MM.1S (cell line): ENCODE results near the gene RAB5IF.

ENCODE experiments used
- DNase-seq: peaks from one replicate; pipeline ENCODE4 v3.0.0-alpha.2; 2015
- H2AFZ ChIP-seq: fragments of 300-600 bp; sonication (generic); 2 replicates; pipeline ENCODE4 v1.6.0; 2016; ENCODE audit warnings: antibody characterized with exemption, low read length
- H3F3A ChIP-seq: fragments of 300-600 bp; sonication (generic); 2 replicates; pipeline ENCODE4 v1.6.1; 2016; ENCODE audit warnings: mild to moderate bottlenecking, antibody characterized with exemption, low read length, moderate library complexity, mixed read lengths; ENCODE audit not compliant: insufficient read depth
- H3K27ac ChIP-seq: fragments of 300-600 bp; sonication (generic); 2 replicates; pipeline ENCODE4 v1.5.1; 2016; ENCODE audit warnings: mild to moderate bottlenecking, low read length
- H3K27me3 ChIP-seq: fragments of 300-600 bp; sonication (generic); replicated peaks from 2 replicates; pipeline ENCODE4 v1.6.0; 2016; ENCODE audit warnings: low read length; ENCODE audit not compliant: insufficient read depth
- H3K36me3 ChIP-seq: fragments of 300-600 bp; sonication (generic); replicated peaks from 2 replicates; pipeline ENCODE4 v1.6.1; 2016; ENCODE audit warnings: mild to moderate bottlenecking, low read length, mixed read lengths; ENCODE audit not compliant: insufficient read depth
- H3K4me1 ChIP-seq: fragments of 300-600 bp; sonication (generic); 2 replicates; pipeline ENCODE4 v1.6.1; 2016; ENCODE audit warnings: low read length, mixed read lengths
- H3K4me2 ChIP-seq: fragments of 300-600 bp; sonication (generic); 2 replicates; pipeline ENCODE4 v1.6.0; 2016; ENCODE audit warnings: low read depth, low read length
- H3K4me3 ChIP-seq: fragments of 300-600 bp; sonication (generic); 2 replicates; pipeline ENCODE4 v1.5.1; 2016; ENCODE audit warnings: low read length, mixed read lengths
- H3K79me2 ChIP-seq: fragments of 300-600 bp; sonication (generic); 2 replicates; pipeline ENCODE4 v1.6.1; 2016; ENCODE audit warnings: mixed run types, low read length, mixed read lengths
- H3K9ac ChIP-seq: fragments of 300-600 bp; sonication (generic); 2 replicates; pipeline ENCODE4 v1.6.1; 2016; ENCODE audit warnings: low read length, mixed read lengths
- H3K9me2 ChIP-seq: fragments of 300-600 bp; sonication (generic); replicated peaks from 2 replicates; pipeline ENCODE4 v1.6.1; 2016; ENCODE audit warnings: mild to moderate bottlenecking, low read length, mixed read lengths; ENCODE audit not compliant: insufficient read depth
- H3K9me3 ChIP-seq: fragments of 300-600 bp; sonication (generic); replicated peaks from 2 replicates; pipeline ENCODE4 v1.6.1; 2016; ENCODE audit warnings: mild to moderate bottlenecking, low read length, mixed read lengths; ENCODE audit not compliant: insufficient read depth
- H4K20me1 ChIP-seq: fragments of 300-600 bp; sonication (generic); 2 replicates; pipeline ENCODE4 v1.6.1; 2016; ENCODE audit warnings: mild to moderate bottlenecking, low read length, moderate library complexity, mixed read lengths; ENCODE audit not compliant: insufficient read depth
- EZH2 ChIP-seq: fragments of 300-600 bp; sonication (generic); optimal IDR thresholded peaks from 2 replicates; pipeline ENCODE3; 2017; ENCODE audit warnings: low read depth, mild to moderate bottlenecking, antibody characterized with exemption, low read length, mixed read lengths
- EZH2phosphoT487 ChIP-seq: fragments of 300-600 bp; sonication (generic); IDR thresholded peaks from 2 replicates; pipeline ENCODE4 v1.6.1; 2018; ENCODE audit warnings: antibody characterized with exemption, low read length
- TF ChIP-seq, protein P1 (sequence below): fragments of 300-600 bp; sonication (generic); IDR thresholded peaks from 2 replicates; pipeline ENCODE4 v1.5.1; 2016; ENCODE audit warnings: antibody characterized with exemption, low read length, mixed read lengths

RAB5IF gene

GRCh38 chr20:36611625-36612024, 6.0 kb downstream of the RAB5IF start:
- Histone ChIP-seq H3K79me2 (peaks cover 51% of the 10 kb centered on the region), H2AFZ (no peak overlapping the region), H3K36me3 (peaks cover 14% of the 10 kb centered on the region; the same call in 1 of the 2 replicates), H3K9me2 (no peaks in the 10 kb centered on the region), H3K9ac (no peak overlapping the region), H3K27ac (no peak overlapping the region), H3K27me3 (no peaks in the 10 kb centered on the region), H3K9me3 (no peaks in the 10 kb centered on the region), H4K20me1 (no peaks in the 10 kb centered on the region), H3K4me3 (no peak overlapping the region), H3K4me2 (no peak overlapping the region), H3F3A (peaks cover 4% of the 10 kb centered on the region; the same call in 1 of the 2 replicates), H3K4me1 (0 out of 2 replicates have a peak, but pooled peaks cover 4% of the 10 kb centered on the region)
- no peak for DNase-seq
- TF ChIP-seq, protein P1, sequence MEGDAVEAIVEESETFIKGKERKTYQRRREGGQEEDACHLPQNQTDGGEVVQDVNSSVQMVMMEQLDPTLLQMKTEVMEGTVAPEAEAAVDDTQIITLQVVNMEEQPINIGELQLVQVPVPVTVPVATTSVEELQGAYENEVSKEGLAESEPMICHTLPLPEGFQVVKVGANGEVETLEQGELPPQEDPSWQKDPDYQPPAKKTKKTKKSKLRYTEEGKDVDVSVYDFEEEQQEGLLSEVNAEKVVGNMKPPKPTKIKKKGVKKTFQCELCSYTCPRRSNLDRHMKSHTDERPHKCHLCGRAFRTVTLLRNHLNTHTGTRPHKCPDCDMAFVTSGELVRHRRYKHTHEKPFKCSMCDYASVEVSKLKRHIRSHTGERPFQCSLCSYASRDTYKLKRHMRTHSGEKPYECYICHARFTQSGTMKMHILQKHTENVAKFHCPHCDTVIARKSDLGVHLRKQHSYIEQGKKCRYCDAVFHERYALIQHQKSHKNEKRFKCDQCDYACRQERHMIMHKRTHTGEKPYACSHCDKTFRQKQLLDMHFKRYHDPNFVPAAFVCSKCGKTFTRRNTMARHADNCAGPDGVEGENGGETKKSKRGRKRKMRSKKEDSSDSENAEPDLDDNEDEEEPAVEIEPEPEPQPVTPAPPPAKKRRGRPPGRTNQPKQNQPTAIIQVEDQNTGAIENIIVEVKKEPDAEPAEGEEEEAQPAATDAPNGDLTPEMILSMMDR, result no peak
- TF ChIP-seq EZH2, result no peak

DNA sequence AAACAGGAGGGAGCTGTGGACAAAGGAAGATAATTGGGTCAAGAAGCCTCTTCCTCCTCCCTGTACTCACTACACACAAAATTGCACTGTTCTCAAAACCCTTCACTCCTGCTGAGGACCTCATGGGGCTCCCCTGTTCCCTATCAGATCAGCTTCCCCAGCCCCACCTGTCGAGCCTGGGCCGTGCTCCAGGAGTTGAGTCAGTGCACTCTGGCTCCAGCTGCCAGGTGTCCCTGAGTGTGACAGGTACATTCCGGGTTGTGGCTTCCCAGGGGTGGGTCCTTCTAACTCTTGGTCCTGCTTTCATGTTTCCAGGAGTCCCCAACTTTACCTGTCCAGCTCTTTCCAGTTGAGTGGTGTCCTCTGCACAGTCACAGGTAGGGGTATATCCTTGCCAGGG, 8.4 kb downstream of the RAB5IF start:
- Histone ChIP-seq H3K36me3 (peaks cover 10% of the 10 kb centered on the region; the same call in 1 of the 2 replicates), H3K27ac (no peak overlapping the region)

GRCh38 chr20:36614781-36615557, 9.4 kb downstream of the RAB5IF start:
- no peak overlapping the region for H3K9ac ChIP-seq
- H3K9me2 ChIP-seq, result no peaks in the 10 kb centered on the region
- H3K36me3 ChIP-seq, result 0 out of 2 replicates have a peak, but pooled peaks cover 4% of the 10 kb centered on the region
- no peaks in the 10 kb centered on the region for H3K4me1 ChIP-seq
- TF ChIP-seq EZH2phosphoT487 (no peak), EZH2 (no peak)
- no peaks in the 10 kb centered on the region for H3K27me3 ChIP-seq
- H3K9me3 ChIP-seq, result no peaks in the 10 kb centered on the region
- H3K4me3 ChIP-seq, result no peak overlapping the region
- H4K20me1 ChIP-seq, result no peaks in the 10 kb centered on the region
- H3K27ac ChIP-seq, result no peak overlapping the region
- peaks cover 19% of the 10 kb centered on the region; the same call in 1 of the 2 replicates for H3K79me2 ChIP-seq
- no peak for DNase-seq
- no peak overlapping the region for H3K4me2 ChIP-seq
- no peak overlapping the region for H2AFZ ChIP-seq
- no peaks in the 10 kb centered on the region for H3F3A ChIP-seq

More for the DNA sequence above, 8.4 kb downstream of the RAB5IF start:
- Histone ChIP-seq H4K20me1 (no peaks in the 10 kb centered on the region), H3K9ac (no peak overlapping the region), H3K27me3 (no peaks in the 10 kb centered on the region), H3K4me2 (no peak overlapping the region), H3K4me1 (no peaks in the 10 kb centered on the region), H3K9me3 (no peaks in the 10 kb centered on the region), H3K9me2 (no peaks in the 10 kb centered on the region), H3K79me2 (peaks cover 27% of the 10 kb centered on the region), H2AFZ (no peak overlapping the region), H3K4me3 (no peak overlapping the region), H3F3A (no peaks in the 10 kb centered on the region)
- no peak for DNase-seq
- TF ChIP-seq EZH2phosphoT487, result no peak
- no peak for TF ChIP-seq EZH2
- TF ChIP-seq, protein P1, result no peak

GRCh38 chr20:36620917-36621316, 15.3 kb downstream of the RAB5IF start:
- Histone ChIP-seq H3K4me1 (no peaks in the 10 kb centered on the region), H3K79me2 (no peaks in the 10 kb centered on the region), H3K9ac (no peak overlapping the region), H3K36me3 (no peaks in the 10 kb centered on the region), H3K9me3 (no peaks in the 10 kb centered on the region), H3K4me2 (no peak overlapping the region), H4K20me1 (no peaks in the 10 kb centered on the region), H3K9me2 (no peaks in the 10 kb centered on the region), H3K4me3 (no peak overlapping the region), H3K27ac (no peak overlapping the region), H2AFZ (no peak overlapping the region), H3K27me3 (no peaks in the 10 kb centered on the region), H3F3A (no peaks in the 10 kb centered on the region)
- TF ChIP-seq EZH2phosphoT487, result no peak
- TF ChIP-seq, protein P1, result no peak
- no peak for TF ChIP-seq EZH2
- DNase-seq, result no peak
